Measurements from ENCODE around the gene DGKD.

The DGKD gene

GRCh38 chr2:233471291-233472035 lies 117.2 kb downstream of the DGKD start:
- H3K4me2 ChIP-seq (ENCODE audit: low read length): no peak overlapping the region
- H3K27me3 ChIP-seq (ENCODE audit: low read depth, low read length): no peaks in the 10 kb centered on the region
- H3K27ac ChIP-seq (ENCODE audit: low read length): no peak overlapping the region
- H3K4me3 ChIP-seq (ENCODE audit: low read length): no peak overlapping the region
- H3K79me2 ChIP-seq (ENCODE audit: low read length): no peaks in the 10 kb centered on the region
- H3K9me3 ChIP-seq (ENCODE audit: insufficient read depth, low read length): no peaks in the 10 kb centered on the region
- H2AFZ ChIP-seq (ENCODE audit: low read depth, low read length): no peak overlapping the region
- H4K20me1 ChIP-seq (ENCODE audit: insufficient read depth, low read length): no peaks in the 10 kb centered on the region
- H3K4me1 ChIP-seq (ENCODE audit: low read length): no peaks in the 10 kb centered on the region
- TF ChIP-seq, protein P1, sequence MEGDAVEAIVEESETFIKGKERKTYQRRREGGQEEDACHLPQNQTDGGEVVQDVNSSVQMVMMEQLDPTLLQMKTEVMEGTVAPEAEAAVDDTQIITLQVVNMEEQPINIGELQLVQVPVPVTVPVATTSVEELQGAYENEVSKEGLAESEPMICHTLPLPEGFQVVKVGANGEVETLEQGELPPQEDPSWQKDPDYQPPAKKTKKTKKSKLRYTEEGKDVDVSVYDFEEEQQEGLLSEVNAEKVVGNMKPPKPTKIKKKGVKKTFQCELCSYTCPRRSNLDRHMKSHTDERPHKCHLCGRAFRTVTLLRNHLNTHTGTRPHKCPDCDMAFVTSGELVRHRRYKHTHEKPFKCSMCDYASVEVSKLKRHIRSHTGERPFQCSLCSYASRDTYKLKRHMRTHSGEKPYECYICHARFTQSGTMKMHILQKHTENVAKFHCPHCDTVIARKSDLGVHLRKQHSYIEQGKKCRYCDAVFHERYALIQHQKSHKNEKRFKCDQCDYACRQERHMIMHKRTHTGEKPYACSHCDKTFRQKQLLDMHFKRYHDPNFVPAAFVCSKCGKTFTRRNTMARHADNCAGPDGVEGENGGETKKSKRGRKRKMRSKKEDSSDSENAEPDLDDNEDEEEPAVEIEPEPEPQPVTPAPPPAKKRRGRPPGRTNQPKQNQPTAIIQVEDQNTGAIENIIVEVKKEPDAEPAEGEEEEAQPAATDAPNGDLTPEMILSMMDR (IDR thresholded peaks at IDR 0.05; ENCODE audit: low read depth, low read length): no peak
- TF ChIP-seq EZH2phosphoT487 (IDR thresholded peaks at IDR 0.05; ENCODE audit: low read depth): no peak
- H3K9ac ChIP-seq (ENCODE audit: low read length): no peak overlapping the region
- peaks cover 2% of the 10 kb centered on the region for H3K36me3 ChIP-seq (replicated peaks; ENCODE audit: low read depth, low read length)

DNA sequence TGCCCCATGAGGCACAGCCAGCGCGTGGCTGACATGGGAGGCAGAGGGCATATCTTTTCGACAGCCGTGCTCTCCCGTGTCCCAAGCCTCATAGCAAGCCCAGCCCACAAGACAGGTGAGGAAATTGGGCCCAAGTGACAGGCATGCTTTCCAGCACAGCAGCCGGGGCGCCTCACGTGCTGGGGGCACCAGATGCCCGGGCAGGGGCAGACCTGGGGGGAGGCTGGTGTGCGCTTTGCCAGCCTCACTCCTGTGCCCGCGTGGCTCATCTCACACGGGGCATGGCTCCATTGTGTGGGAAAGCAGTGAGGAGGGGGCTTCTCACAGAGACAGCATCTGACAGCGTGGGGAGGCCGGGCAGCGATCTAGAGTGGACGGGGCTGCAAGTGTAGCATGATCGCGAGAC lies 119.1 kb downstream of the DGKD start:
- no peak overlapping the region for H2AFZ ChIP-seq (ENCODE audit: low read depth, low read length)
- H4K20me1 ChIP-seq (ENCODE audit: insufficient read depth, low read length): no peaks in the 10 kb centered on the region
- no peak overlapping the region for H3K27ac ChIP-seq (ENCODE audit: low read length)
- no peak overlapping the region for H3K4me3 ChIP-seq (ENCODE audit: low read length)
- H3K9ac ChIP-seq (ENCODE audit: low read length): no peak overlapping the region
- no peaks in the 10 kb centered on the region for H3K79me2 ChIP-seq (ENCODE audit: low read length)
- peaks cover 2% of the 10 kb centered on the region for H3K36me3 ChIP-seq (replicated peaks; ENCODE audit: low read depth, low read length)
- no peak overlapping the region for H3K4me2 ChIP-seq (ENCODE audit: low read length)
- no peaks in the 10 kb centered on the region for H3K27me3 ChIP-seq (ENCODE audit: low read depth, low read length)
- TF ChIP-seq, protein P1 (IDR thresholded peaks at IDR 0.05; ENCODE audit: low read depth, low read length): no peak
- no peak for TF ChIP-seq EZH2phosphoT487 (IDR thresholded peaks at IDR 0.05; ENCODE audit: low read depth)
- no peaks in the 10 kb centered on the region for H3K9me3 ChIP-seq (ENCODE audit: insufficient read depth, low read length)
- no peaks in the 10 kb centered on the region for H3K4me1 ChIP-seq (ENCODE audit: low read length)

- Histone ChIP-seq H3K4me1 (ENCODE audit: low read length) (no peaks in the 10 kb centered on the region), H3K27ac (ENCODE audit: low read length) (no peak overlapping the region), H4K20me1 (ENCODE audit: insufficient read depth, low read length) (no peaks in the 10 kb centered on the region)
Measured at GRCh38 chr2:233473878-233474277, 119.6 kb downstream of the DGKD start.

More at GRCh38 chr2:233473878-233474277, 119.6 kb downstream of the DGKD start:
- Histone ChIP-seq H3K4me2 (ENCODE audit: low read length) (no peak overlapping the region), H3K36me3 (replicated peaks; ENCODE audit: low read depth, low read length) (peaks cover 2% of the 10 kb centered on the region), H3K79me2 (ENCODE audit: low read length) (no peaks in the 10 kb centered on the region), H2AFZ (ENCODE audit: low read depth, low read length) (no peak overlapping the region), H3K4me3 (ENCODE audit: low read length) (no peak overlapping the region), H3K9me3 (ENCODE audit: insufficient read depth, low read length) (no peaks in the 10 kb centered on the region), H3K9ac (ENCODE audit: low read length) (no peak overlapping the region), H3K27me3 (ENCODE audit: low read depth, low read length) (no peaks in the 10 kb centered on the region)
- TF ChIP-seq, protein P1 (IDR thresholded peaks at IDR 0.05; ENCODE audit: low read depth, low read length): no peak
- no peak for TF ChIP-seq EZH2phosphoT487 (IDR thresholded peaks at IDR 0.05; ENCODE audit: low read depth)

Data from OCI-LY3 (cell line).